Left lung (tissue), 10 donors: ENCODE results near the gene NSRP1. TPM values are rescaled to one million over a fixed set of nuclear protein-coding genes. Genes with fewer than 3 reads are reported as not detected.
"Not testable (repeated sequence)": the region's sequence is repeated elsewhere in the genome, so short reads cannot be mapped to it uniquely, and the experiment has no call there.

Experiments
- ATAC-seq: fragments of 200-7000 bp; cut with Tn5 transposase; one replicate; pipeline ENCODE4 v1.9.1; 2020; ENCODE audit warnings: moderate library complexity
- DNase-seq, 4 donors: peaks; one replicate each; pipeline ENCODE4 v3.0.0-alpha.2; 2013 to 2020
- H3K27ac ChIP-seq, 2 donors: fragments of 200-600 bp; sonication (generic) in 1 of 2; one replicate each; pipeline versions ENCODE4 v1.5.0 to v1.8.0; 2020 to 2021
- H3K27me3 ChIP-seq, 2 donors: fragments of 200-600 bp; sonication (generic) in 1 of 2; one replicate each; pipeline versions ENCODE4 v1.5.0 to v1.8.0; 2020 to 2021
- H3K36me3 ChIP-seq, 2 donors: fragments of 200-600 bp; sonication (generic) in 1 of 2; one replicate each; pipeline versions ENCODE4 v1.5.0 to v1.8.0; 2020 to 2021
- H3K4me1 ChIP-seq, 2 donors: fragments of 200-600 bp; one replicate each; pipeline ENCODE4 v1.8.0; 2021
- H3K4me3 ChIP-seq, 2 donors: fragments of 200-600 bp; sonication (generic) in 1 of 2; one replicate each; pipeline versions ENCODE4 v1.5.0 to v1.8.0; 2020 to 2021; ENCODE audit warnings: mild to moderate bottlenecking in 1 of 2
- H3K9me3 ChIP-seq, 2 donors: fragments of 200-600 bp; sonication (generic) in 1 of 2; one replicate each; pipeline versions ENCODE4 v1.5.0 to v1.8.0; 2020 to 2021
- intact Hi-C, 2 donors: fragments of 100-400 bp; cut with DNase I; formaldehyde crosslinking; loops; one replicate each; pipeline versions ENCODE4 v1.11.2 to v1.14.2; 2022
- polyA plus RNA-seq, 6 donors: library from polyadenylated mRNA; unstranded; fragments of 120-200 nt; gene quantifications; one replicate each; pipeline ENCODE4 v1.2.1, GENCODE V29; 2013; ENCODE audit not compliant: insufficient read length in 6 of 6
- total RNA-seq, 2 donors: library from RNA; stranded (reverse); fragmentation: NEBNext Ultra II Directional; extraction: Animal tissue kit (Norgen Biotek cat#: 25700); gene quantifications; one replicate each; pipeline ENCODE4 v1.2.1, GENCODE V29; 2021
- TF ChIP-seq, protein P1 (sequence below), 2 donors: fragments of 200-600 bp; sonication (generic) in 1 of 2; IDR thresholded peaks; one replicate each; pipeline versions ENCODE4 v1.5.0 to v1.8.0; 2021; ENCODE audit warnings: antibody characterized with exemption in 2 of 2
- donor health status: DM: no; HTN: yes; CAD: no.
- donor health status: DM: no; HTN: no; CAD: no.

Gene NSRP1
- total and polyA plus RNA-seq, 8 donors, result 17.7 to 42.8 (median 38.9) TPM

DNA sequence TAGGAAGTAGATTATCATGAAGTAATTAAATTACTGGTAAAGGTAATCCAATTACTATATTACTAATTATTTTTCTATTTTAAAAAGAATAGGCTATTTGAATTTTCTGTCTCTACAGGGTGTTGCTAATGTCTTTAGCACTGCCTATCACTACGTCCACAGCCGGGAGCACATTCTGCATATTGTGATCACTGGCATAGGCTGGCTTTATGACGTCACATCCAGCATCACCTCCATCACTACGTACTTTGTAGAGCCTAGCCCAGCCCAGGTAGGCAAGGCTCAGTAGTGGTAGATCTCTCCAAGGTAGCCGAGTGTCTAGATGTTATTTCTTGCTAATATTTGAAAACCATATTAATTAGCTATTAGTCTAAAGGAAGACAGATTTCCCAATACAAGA, 33.8 kb upstream of the NSRP1 start:
- TF ChIP-seq, protein P1, sequence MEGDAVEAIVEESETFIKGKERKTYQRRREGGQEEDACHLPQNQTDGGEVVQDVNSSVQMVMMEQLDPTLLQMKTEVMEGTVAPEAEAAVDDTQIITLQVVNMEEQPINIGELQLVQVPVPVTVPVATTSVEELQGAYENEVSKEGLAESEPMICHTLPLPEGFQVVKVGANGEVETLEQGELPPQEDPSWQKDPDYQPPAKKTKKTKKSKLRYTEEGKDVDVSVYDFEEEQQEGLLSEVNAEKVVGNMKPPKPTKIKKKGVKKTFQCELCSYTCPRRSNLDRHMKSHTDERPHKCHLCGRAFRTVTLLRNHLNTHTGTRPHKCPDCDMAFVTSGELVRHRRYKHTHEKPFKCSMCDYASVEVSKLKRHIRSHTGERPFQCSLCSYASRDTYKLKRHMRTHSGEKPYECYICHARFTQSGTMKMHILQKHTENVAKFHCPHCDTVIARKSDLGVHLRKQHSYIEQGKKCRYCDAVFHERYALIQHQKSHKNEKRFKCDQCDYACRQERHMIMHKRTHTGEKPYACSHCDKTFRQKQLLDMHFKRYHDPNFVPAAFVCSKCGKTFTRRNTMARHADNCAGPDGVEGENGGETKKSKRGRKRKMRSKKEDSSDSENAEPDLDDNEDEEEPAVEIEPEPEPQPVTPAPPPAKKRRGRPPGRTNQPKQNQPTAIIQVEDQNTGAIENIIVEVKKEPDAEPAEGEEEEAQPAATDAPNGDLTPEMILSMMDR (IDR thresholded peaks at IDR 0.05), result no peak
- H3K4me3 ChIP-seq, result no peak overlapping the region
- no peaks in the 10 kb centered on the region for H3K9me3 ChIP-seq
- H3K27ac ChIP-seq, result no peak overlapping the region
- no peaks in the 10 kb centered on the region for H3K4me1 ChIP-seq
- H3K27me3 ChIP-seq, result no peaks in the 10 kb centered on the region
- no peaks in the 10 kb centered on the region for H3K36me3 ChIP-seq
- no peak for DNase-seq
- ATAC-seq, result no peak
- intact Hi-C loops, result no loop called here

DNA sequence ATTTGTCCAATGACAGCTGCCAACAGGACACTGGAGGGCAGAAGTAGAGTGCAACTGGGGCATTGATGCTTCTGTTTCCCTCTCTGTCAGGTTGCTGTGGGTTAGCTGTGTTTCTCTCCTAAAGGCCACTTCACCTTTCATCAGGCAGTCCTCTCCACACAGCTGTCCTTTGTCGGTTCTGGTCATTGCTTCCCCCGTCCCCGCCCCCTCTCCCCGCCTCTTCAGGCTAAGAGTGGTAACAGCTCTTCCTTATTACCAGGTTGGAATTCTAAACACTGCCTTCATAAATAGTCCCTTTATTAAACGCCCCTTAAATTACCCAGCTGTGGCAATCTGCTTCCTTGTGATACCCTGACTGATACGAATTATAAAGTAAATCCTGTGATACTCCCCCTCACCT, 31.8 kb upstream of the NSRP1 start:
- Histone ChIP-seq H3K27ac (no peak overlapping the region), H3K9me3 (no peaks in the 10 kb centered on the region), H3K4me1 (no peaks in the 10 kb centered on the region), H3K4me3 (no peak overlapping the region), H3K27me3 (no peaks in the 10 kb centered on the region), H3K36me3 (no peaks in the 10 kb centered on the region)
- intact Hi-C loops, result no loop called here
- TF ChIP-seq, protein P1 (IDR thresholded peaks at IDR 0.05), result no peak
- DNase-seq (no peak), ATAC-seq (no peak)

DNA sequence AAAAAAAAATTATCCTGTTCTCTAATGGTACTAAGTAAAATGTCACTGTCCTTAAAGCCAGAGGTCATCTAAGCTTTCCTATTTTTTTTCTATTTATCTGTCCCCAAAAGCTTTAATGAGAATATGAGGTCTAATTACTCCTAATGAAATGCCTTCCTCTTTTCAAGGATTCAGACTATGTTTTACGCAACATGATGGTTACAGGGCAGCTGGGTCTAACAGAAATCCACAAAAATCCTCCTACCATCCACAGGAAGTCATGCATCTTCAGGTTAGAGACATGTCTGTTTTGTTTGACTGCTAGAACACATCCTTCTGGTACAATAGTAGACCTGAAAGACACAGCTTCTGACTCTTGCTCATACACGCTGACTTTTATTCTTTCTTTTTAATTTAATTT, 29.7 kb upstream of the NSRP1 start:
- Histone ChIP-seq H3K4me3 (no peak overlapping the region), H3K9me3 (no peaks in the 10 kb centered on the region), H3K27ac (no peak overlapping the region), H3K4me1 (no peaks in the 10 kb centered on the region), H3K36me3 (no peaks in the 10 kb centered on the region), H3K27me3 (no peaks in the 10 kb centered on the region)
- ATAC-seq, result no peak
- DNase-seq, result no peak
- intact Hi-C loops, result no loop called here
- TF ChIP-seq, protein P1 (IDR thresholded peaks at IDR 0.05), result no peak

DNA sequence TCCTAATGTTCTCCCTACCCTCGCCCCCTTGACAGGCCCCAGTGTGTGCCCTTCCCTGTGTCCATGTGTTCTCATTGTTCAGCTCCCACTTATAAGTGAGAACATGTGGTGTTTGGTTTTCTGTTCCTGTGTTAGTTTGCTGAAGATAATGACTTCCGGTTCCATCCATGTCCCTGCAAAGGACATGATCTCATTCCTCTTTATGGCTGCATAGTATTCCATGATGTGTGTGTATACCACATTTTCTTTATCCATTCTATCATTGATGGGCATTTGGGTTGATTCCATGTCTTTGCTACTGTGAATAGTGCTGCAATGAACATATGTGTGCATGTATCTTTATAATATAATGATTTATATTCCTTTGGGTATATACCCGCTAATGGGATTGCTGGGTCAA, 29.2 kb upstream of the NSRP1 start:
- H3K4me3 ChIP-seq, ATAC-seq, DNase-seq, intact Hi-C loops, H3K36me3 ChIP-seq, H3K27me3 ChIP-seq, H3K4me1 ChIP-seq, H3K27ac ChIP-seq, H3K9me3 ChIP-seq: not testable (repeated sequence)

DNA sequence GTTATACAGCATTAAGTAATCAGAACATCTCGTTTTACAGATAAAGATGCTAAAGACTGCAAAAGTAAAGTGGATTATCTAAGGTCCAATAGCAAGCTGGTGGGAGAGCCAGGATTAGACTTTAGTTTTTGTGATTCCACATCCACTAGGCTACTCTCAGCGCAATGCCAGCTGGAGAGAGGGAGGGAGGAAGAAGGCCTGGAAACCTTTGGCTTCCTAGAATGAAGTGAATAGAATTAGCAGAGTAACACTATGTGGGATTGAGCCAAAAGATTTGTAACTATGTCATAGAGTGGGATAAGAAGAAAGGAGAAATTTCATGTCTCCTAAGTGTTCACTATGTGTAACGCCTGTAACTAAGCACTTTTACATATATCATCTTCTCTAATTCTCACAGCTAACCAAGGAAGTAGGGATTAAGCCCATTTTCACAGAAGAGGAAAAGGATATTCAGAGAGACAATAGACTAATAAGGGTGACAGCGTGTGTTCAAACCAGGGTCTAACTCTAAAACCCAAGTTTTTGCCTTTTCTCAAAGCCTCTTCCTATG, 25.4 kb upstream of the NSRP1 start:
- intact Hi-C loops, result loop anchor here in 1 of 2 donors (5.0 kb wide), 1 partner anchor 59 kb away; no protein-coding TSS in a partner anchor
- no peaks in the 10 kb centered on the region for H3K36me3 ChIP-seq
- TF ChIP-seq, protein P1 (IDR thresholded peaks at IDR 0.05), result no peak
- H3K27me3 ChIP-seq, result peaks cover 0 to 6% of the 10 kb centered on the region in 2 donors
- ATAC-seq (no peak), DNase-seq (no peak)
- H3K4me3 ChIP-seq, result no peak overlapping the region
- peaks cover 0 to 9% of the 10 kb centered on the region in 2 donors for H3K4me1 ChIP-seq
- no peaks in the 10 kb centered on the region for H3K9me3 ChIP-seq
- no peak overlapping the region for H3K27ac ChIP-seq

DNA sequence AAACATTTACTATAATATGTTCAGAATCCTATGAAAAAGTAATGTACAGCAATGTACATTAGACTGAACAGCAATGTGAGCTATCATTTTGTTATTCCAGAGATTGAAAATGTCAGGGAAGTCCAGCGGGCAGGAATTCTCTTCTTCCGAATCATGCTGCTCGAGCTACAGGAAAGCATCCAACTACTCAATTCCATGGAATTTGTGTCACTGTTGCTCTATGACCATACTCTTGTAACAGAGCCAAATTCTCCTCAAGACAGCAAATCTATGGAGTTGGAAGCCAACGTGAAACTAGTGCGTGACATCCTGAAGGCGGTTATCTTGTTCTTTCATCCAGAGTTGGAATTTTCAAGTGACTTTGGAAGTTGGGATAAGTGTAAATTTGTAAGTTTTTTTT, 24.8 kb upstream of the NSRP1 start:
- intact Hi-C loops, result loop anchor here in 1 of 2 donors (5.0 kb wide), 1 partner anchor 59 kb away; no protein-coding TSS in a partner anchor
- Histone ChIP-seq H3K4me1 (peaks cover 0 to 9% of the 10 kb centered on the region in 2 donors), H3K36me3 (no peaks in the 10 kb centered on the region), H3K9me3 (no peaks in the 10 kb centered on the region), H3K4me3 (no peak overlapping the region), H3K27ac (no peak overlapping the region), H3K27me3 (peaks cover 0 to 6% of the 10 kb centered on the region in 2 donors)
- TF ChIP-seq, protein P1 (IDR thresholded peaks at IDR 0.05), result no peak
- DNase-seq, result peak in 1 of 4 donors; percentile 47
- no peak for ATAC-seq
